ENCODE measurements around the gene SLC4A8. TPM values are rescaled to one million over a fixed set of nuclear protein-coding genes. Genes with fewer than 3 reads are reported as not detected.

The SLC4A8 gene
- total RNA-seq, 3 donors from 2014 or later: 0.82 to 2.9 (median 1.1) TPM

DNA sequence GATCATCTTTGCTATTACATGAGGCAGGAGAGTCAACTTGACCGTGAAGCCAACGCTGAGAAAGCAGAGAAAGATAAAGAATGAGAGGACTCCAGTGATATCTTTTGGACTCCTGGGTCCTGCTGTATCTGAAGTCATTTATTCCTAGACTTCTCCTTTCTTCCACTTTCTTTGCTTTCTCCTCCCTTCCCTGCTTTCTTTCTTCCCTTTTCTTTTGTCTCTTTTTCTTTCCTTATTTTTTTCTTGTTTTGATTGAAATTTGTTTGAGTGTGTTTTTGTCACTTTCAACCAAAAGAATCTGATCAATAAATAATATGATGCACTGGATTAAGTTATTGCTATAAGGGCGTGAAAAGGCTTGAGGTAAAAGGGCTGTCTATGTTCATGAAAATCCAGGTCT, 20.0 kb upstream of the SLC4A8 start:
- Mint-ChIP-seq H3K27me3 (ENCODE audit: low read depth) (no peaks in the 10 kb centered on the region), H3K36me3 (ENCODE audit: insufficient read depth) (no peaks in the 10 kb centered on the region), H3K4me3 (no peak overlapping the region), H3K9me3 (no peaks in the 10 kb centered on the region), H3K4me1 (ENCODE audit: low read depth) (no peaks in the 10 kb centered on the region)
- ATAC-seq (no peak), DNase-seq (no peak)

- H3K9me3 Mint-ChIP-seq: no peaks in the 10 kb centered on the region
- H3K4me3 Mint-ChIP-seq: no peak overlapping the region
- DNase-seq (no peak), ATAC-seq (no peak)
- H3K4me1 Mint-ChIP-seq (ENCODE audit: low read depth): no peaks in the 10 kb centered on the region
- H3K36me3 Mint-ChIP-seq (ENCODE audit: insufficient read depth): no peaks in the 10 kb centered on the region
- H3K27me3 Mint-ChIP-seq (ENCODE audit: low read depth): no peaks in the 10 kb centered on the region
Observed at GRCh38 chr12:51405801-51406207, 18.8 kb upstream of the SLC4A8 start.

DNA sequence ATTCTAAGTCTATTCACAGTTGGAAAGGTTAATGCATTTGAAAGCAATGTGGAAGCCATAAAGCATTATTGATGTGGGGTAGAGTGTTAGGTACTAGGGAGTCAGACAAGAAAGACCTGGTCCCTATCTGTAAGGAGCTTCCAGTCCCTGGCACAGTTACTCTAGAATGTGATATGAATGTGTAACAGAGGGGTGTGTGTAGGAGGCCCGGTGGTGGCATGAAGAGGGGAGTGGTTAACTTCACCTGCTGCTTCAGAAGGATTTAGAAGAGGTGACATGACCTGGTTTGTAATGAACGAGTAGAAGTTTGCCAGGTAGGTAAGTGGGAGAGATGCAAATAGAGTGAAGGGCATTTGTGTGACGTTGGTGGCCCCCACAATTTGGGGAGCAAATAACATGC, 18.3 kb upstream of the SLC4A8 start:
- no peaks in the 10 kb centered on the region for H3K4me1 Mint-ChIP-seq (ENCODE audit: low read depth)
- no peak for DNase-seq
- no peak for ATAC-seq
- H3K27me3 Mint-ChIP-seq (ENCODE audit: low read depth): no peaks in the 10 kb centered on the region
- H3K9me3 Mint-ChIP-seq: no peaks in the 10 kb centered on the region
- no peak overlapping the region for H3K4me3 Mint-ChIP-seq
- H3K36me3 Mint-ChIP-seq (ENCODE audit: insufficient read depth): no peaks in the 10 kb centered on the region

GRCh38 chr12:51406859-51407258, 17.8 kb upstream of the SLC4A8 start:
- Mint-ChIP-seq H3K36me3 (ENCODE audit: insufficient read depth) (no peaks in the 10 kb centered on the region), H3K9me3 (no peaks in the 10 kb centered on the region), H3K4me3 (no peak overlapping the region), H3K27me3 (ENCODE audit: low read depth) (no peaks in the 10 kb centered on the region), H3K4me1 (ENCODE audit: low read depth) (no peaks in the 10 kb centered on the region)
- DNase-seq (no peak), ATAC-seq (no peak)

GRCh38 chr12:51407604-51408003, 17.0 kb upstream of the SLC4A8 start:
- no peak overlapping the region for H3K4me3 Mint-ChIP-seq
- H3K36me3 Mint-ChIP-seq (ENCODE audit: insufficient read depth): no peaks in the 10 kb centered on the region
- no peak for DNase-seq
- ATAC-seq: no peak
- no peaks in the 10 kb centered on the region for H3K9me3 Mint-ChIP-seq
- no peaks in the 10 kb centered on the region for H3K4me1 Mint-ChIP-seq (ENCODE audit: low read depth)
- H3K27me3 Mint-ChIP-seq (ENCODE audit: low read depth): no peaks in the 10 kb centered on the region

- no peaks in the 10 kb centered on the region for H3K4me1 Mint-ChIP-seq (ENCODE audit: low read depth)
- DNase-seq: no peak
- no peak for ATAC-seq
- H3K36me3 Mint-ChIP-seq (ENCODE audit: insufficient read depth): no peaks in the 10 kb centered on the region
- H3K27me3 Mint-ChIP-seq (ENCODE audit: low read depth): no peaks in the 10 kb centered on the region
- H3K9me3 Mint-ChIP-seq: no peaks in the 10 kb centered on the region
- no peak overlapping the region for H3K4me3 Mint-ChIP-seq
Observed at GRCh38 chr12:51409846-51410245, 14.8 kb upstream of the SLC4A8 start.

GRCh38 chr12:51413149-51413548, 11.5 kb upstream of the SLC4A8 start:
- Mint-ChIP-seq H3K36me3 (ENCODE audit: insufficient read depth) (no peaks in the 10 kb centered on the region), H3K27me3 (ENCODE audit: low read depth) (no peaks in the 10 kb centered on the region), H3K4me3 (no peak overlapping the region), H3K4me1 (ENCODE audit: low read depth) (no peaks in the 10 kb centered on the region), H3K9me3 (no peaks in the 10 kb centered on the region)
- ATAC-seq (no peak), DNase-seq (no peak)

GRCh38 chr12:51413791-51414190, 10.8 kb upstream of the SLC4A8 start:
- Mint-ChIP-seq H3K4me1 (ENCODE audit: low read depth) (no peaks in the 10 kb centered on the region), H3K4me3 (no peak overlapping the region), H3K9me3 (no peaks in the 10 kb centered on the region), H3K36me3 (ENCODE audit: insufficient read depth) (no peaks in the 10 kb centered on the region), H3K27me3 (ENCODE audit: low read depth) (no peaks in the 10 kb centered on the region)
- DNase-seq: no peak
- no peak for ATAC-seq

DNA sequence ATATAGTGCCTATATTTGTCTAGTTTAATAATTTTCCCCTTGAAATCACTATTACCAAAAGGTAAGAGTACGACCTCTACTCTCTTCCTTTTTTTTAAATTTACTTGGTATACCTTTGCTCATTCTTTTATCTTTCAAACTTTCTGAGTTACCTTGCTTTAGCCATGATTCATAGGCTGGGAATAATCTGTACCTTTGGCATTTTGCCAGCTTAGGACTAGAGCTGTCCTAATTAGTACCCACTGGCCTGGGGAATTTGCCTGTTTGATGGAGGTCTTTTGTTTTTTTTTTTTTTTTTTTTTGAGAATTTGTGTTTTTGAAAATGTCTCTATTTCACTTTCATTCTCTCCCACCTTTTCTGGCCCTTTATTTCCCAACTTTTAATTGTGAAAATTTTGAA, 8.7 kb upstream of the SLC4A8 start:
- Mint-ChIP-seq H3K27me3 (ENCODE audit: low read depth) (no peaks in the 10 kb centered on the region), H3K4me1 (ENCODE audit: low read depth) (no peaks in the 10 kb centered on the region), H3K9me3 (no peaks in the 10 kb centered on the region), H3K36me3 (ENCODE audit: insufficient read depth) (no peaks in the 10 kb centered on the region), H3K4me3 (no peak overlapping the region)
- ATAC-seq (no peak), DNase-seq (no peak)

- Mint-ChIP-seq H3K36me3 (ENCODE audit: insufficient read depth) (no peaks in the 10 kb centered on the region), H3K27me3 (ENCODE audit: low read depth) (no peaks in the 10 kb centered on the region), H3K4me1 (ENCODE audit: low read depth) (no peaks in the 10 kb centered on the region), H3K4me3 (no peak overlapping the region), H3K9me3 (no peaks in the 10 kb centered on the region)
- no peak for ATAC-seq
- no peak for DNase-seq
Observed at GRCh38 chr12:51417826-51418225, 6.8 kb upstream of the SLC4A8 start.

- Mint-ChIP-seq H3K4me3 (no peak overlapping the region), H3K36me3 (ENCODE audit: insufficient read depth) (no peaks in the 10 kb centered on the region), H3K27me3 (ENCODE audit: low read depth) (no peaks in the 10 kb centered on the region), H3K9me3 (no peaks in the 10 kb centered on the region), H3K4me1 (ENCODE audit: low read depth) (peaks cover 4% of the 10 kb centered on the region)
- DNase-seq (no peak), ATAC-seq (no peak)
Observed at GRCh38 chr12:51419425-51420193, 5.0 kb upstream of the SLC4A8 start.

DNA sequence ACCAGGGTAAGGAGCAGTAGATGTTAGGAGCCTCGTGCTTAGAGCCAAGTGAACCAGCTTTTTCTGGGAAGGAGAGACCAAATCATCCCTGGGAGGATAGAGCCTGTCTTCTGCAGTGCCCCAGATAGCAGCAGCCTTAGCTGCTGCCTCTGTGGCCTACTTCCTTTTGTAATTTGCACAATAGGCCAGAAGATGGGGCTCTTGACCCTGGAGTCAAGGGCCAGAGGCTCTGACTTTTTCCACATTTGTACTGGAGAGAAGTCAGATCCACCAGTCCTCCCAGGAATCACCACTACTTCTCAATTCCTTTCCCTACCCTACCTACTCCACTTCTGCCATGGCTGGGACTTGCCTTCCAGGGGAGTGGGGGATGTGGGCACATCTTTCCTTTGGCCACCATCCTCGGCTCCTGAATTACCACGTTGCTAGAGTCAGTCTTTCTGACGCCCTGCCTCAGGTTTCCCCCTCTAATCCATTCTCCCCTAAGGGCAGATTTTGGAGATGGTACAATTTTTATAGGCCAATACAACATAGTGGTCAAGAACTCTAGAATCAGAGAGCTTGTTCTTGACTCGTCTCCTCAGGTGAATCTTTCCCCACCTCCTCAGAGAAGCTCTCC, 3.3 kb upstream of the SLC4A8 start:
- Mint-ChIP-seq H3K4me3 (no peak overlapping the region), H3K4me1 (ENCODE audit: low read depth) (peaks cover 6% of the 10 kb centered on the region), H3K27me3 (ENCODE audit: low read depth) (no peaks in the 10 kb centered on the region), H3K9me3 (no peaks in the 10 kb centered on the region), H3K36me3 (ENCODE audit: insufficient read depth) (no peaks in the 10 kb centered on the region)
- DNase-seq: peak; percentile 27
- no peak for ATAC-seq

GRCh38 chr12:51424094-51424661, 453 bp upstream of the SLC4A8 start:
- DNase-seq: no peak
- Mint-ChIP-seq H3K27me3 (ENCODE audit: low read depth) (no peaks in the 10 kb centered on the region), H3K36me3 (ENCODE audit: insufficient read depth) (no peaks in the 10 kb centered on the region), H3K4me3 (peak overlapping the region; percentile 80), H3K9me3 (no peaks in the 10 kb centered on the region), H3K4me1 (ENCODE audit: low read depth) (peaks cover 6% of the 10 kb centered on the region)
- ATAC-seq: no peak

- Mint-ChIP-seq H3K27me3 (ENCODE audit: low read depth) (no peaks in the 10 kb centered on the region), H3K4me3 (no peak overlapping the region), H3K9me3 (no peaks in the 10 kb centered on the region), H3K36me3 (ENCODE audit: insufficient read depth) (no peaks in the 10 kb centered on the region), H3K4me1 (ENCODE audit: low read depth) (peaks cover 6% of the 10 kb centered on the region)
- ATAC-seq: no peak
- no peak for DNase-seq
Observed at GRCh38 chr12:51428256-51428655, 3.6 kb downstream of the SLC4A8 start.

- H3K4me3 Mint-ChIP-seq: no peak overlapping the region
- no peaks in the 10 kb centered on the region for H3K27me3 Mint-ChIP-seq (ENCODE audit: low read depth)
- ATAC-seq (no peak), DNase-seq (no peak)
- no peaks in the 10 kb centered on the region for H3K36me3 Mint-ChIP-seq (ENCODE audit: insufficient read depth)
- H3K9me3 Mint-ChIP-seq: no peaks in the 10 kb centered on the region
- H3K4me1 Mint-ChIP-seq (ENCODE audit: low read depth): peaks cover 2% of the 10 kb centered on the region
Observed at GRCh38 chr12:51429700-51430099, 5.1 kb downstream of the SLC4A8 start.
